ENCODE results near the gene TMEM163. TPM values are rescaled to one million over a fixed set of nuclear protein-coding genes. Genes with fewer than 3 reads are reported as not detected.

Gene TMEM163
- total RNA-seq, 6 experiments from 2014 or later: 0.06 to 0.20 (median 0.07) TPM; not detected in 3

DNA sequence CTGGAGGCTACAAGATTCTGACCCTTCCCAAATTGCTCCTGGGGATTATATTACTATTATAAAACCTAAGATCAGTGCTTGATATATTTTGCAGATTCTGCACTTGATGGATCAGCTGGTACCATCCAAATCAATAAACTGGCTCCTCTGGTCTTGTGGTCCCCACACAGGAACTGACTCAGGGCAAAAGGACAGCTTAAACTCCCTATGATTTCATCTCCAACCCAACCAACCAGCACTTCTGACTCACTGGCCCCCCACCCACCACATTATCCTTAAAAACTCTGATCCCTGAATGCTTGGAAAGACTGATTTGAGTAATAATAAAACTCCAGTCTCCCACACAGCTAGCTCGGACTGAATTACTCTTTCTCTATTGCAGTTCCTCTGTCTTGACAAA lies 82.1 kb downstream of the TMEM163 start:
- intact Hi-C loops (cut with DNase I): no loop called here
- no peaks in the 10 kb centered on the region for H3K27me3 ChIP-seq
- 63% methylated on average over 1 of the region's 1 CpG for WGBS (ENCODE audit: insufficient coverage, low coverage, low lambda C conversion rate, missing lambda C conversion rate)
- H3K9me3 ChIP-seq: no peaks in the 10 kb centered on the region
- H3K36me3 ChIP-seq: no peaks in the 10 kb centered on the region
- ATAC-seq (no peak), DNase-seq (no peak)
- TF ChIP-seq, protein P1, sequence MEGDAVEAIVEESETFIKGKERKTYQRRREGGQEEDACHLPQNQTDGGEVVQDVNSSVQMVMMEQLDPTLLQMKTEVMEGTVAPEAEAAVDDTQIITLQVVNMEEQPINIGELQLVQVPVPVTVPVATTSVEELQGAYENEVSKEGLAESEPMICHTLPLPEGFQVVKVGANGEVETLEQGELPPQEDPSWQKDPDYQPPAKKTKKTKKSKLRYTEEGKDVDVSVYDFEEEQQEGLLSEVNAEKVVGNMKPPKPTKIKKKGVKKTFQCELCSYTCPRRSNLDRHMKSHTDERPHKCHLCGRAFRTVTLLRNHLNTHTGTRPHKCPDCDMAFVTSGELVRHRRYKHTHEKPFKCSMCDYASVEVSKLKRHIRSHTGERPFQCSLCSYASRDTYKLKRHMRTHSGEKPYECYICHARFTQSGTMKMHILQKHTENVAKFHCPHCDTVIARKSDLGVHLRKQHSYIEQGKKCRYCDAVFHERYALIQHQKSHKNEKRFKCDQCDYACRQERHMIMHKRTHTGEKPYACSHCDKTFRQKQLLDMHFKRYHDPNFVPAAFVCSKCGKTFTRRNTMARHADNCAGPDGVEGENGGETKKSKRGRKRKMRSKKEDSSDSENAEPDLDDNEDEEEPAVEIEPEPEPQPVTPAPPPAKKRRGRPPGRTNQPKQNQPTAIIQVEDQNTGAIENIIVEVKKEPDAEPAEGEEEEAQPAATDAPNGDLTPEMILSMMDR (IDR thresholded peaks at IDR 0.05): no peak
- no peak for TF ChIP-seq POLR2A (IDR thresholded peaks at IDR 0.05)
- H3K4me3 ChIP-seq: no peak overlapping the region
- no peaks in the 10 kb centered on the region for H3K4me1 ChIP-seq
- H3K27ac ChIP-seq: no peak overlapping the region

DNA sequence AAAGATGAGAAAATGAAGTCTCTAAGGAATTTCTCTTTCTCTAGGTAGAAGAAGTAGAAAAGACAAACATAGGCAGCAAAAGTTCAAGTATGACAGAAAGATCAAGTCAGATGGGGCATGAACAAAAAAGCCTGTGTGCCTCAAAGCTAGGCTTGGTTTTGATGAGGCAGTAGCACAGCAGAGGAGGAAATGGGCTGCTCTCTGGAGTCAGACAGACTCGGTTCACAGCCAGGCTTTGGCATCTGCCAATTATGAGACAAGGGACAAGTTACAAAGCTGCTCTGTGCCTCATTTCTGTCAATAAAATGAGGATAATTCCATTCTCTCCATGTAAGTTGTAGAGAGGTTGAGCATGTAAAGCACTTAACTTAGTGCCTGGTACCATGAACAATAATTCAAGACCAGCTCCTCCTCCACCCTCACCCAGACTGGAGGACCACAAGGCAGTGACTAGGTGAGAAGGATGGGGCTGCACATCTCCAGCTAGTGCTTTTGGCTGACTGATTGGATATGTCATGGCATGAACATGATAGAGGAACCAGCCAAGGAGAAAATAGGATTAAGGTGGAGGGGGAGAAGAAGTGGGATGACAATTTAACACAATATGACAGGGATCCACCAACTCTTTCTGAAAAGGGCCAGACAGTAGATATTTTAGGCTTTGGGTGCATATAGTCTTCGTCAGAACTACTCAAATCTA lies 84.6 kb downstream of the TMEM163 start:
- Histone ChIP-seq H3K27me3 (no peaks in the 10 kb centered on the region), H3K4me3 (no peak overlapping the region), H3K36me3 (no peaks in the 10 kb centered on the region), H3K9me3 (no peaks in the 10 kb centered on the region), H3K27ac (no peak overlapping the region), H3K4me1 (no peaks in the 10 kb centered on the region)
- no peak for TF ChIP-seq POLR2A (IDR thresholded peaks at IDR 0.05)
- TF ChIP-seq, protein P1 (IDR thresholded peaks at IDR 0.05): no peak
- ATAC-seq: no peak
- intact Hi-C loops (cut with DNase I): no loop called here
- 21% methylated on average over 2 of the region's 2 CpGs for WGBS (ENCODE audit: insufficient coverage, low coverage, low lambda C conversion rate, missing lambda C conversion rate)
- no peak for DNase-seq

DNA sequence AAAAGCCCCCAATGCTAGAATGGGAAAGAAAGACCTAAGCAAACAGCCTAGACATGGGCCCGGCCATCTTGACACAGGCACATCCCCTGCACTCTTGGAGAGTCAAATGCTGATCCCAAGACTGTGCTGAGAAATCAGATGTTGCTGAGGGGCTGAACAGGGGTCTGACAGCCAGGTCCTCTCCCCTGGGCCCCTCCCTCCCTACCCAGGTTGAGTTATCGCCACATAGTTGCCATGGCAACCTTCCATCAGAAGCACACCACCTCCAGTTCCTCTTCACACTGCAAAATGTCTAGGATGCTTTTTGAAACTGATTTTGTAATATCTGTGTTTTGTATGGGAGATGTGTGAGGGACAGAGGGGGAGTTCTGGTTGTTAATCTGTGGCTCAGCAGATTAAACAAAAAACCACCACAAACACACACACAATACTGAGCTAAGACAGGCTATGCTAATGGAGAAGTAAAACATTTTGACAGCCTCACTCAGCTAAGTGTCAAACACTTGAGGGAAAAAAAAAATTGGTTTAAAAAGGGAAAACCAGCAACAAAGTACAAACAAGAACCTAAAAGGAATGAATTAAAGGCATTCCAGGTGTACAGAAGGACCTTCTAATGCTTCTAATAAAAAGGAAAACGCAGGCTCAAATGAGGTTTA lies 88.2 kb downstream of the TMEM163 start:
- TF ChIP-seq POLR2A (IDR thresholded peaks at IDR 0.05): no peak
- TF ChIP-seq, protein P1 (IDR thresholded peaks at IDR 0.05): no peak
- H3K9me3 ChIP-seq: no peaks in the 10 kb centered on the region
- no peaks in the 10 kb centered on the region for H3K27me3 ChIP-seq
- no peak overlapping the region for H3K4me3 ChIP-seq
- intact Hi-C loops (cut with DNase I): no loop called here
- H3K27ac ChIP-seq: no peak overlapping the region
- DNase-seq: no peak
- no peaks in the 10 kb centered on the region for H3K36me3 ChIP-seq
- 81% methylated on average over 2 of the region's 3 CpGs for WGBS (ENCODE audit: insufficient coverage, low coverage, low lambda C conversion rate, missing lambda C conversion rate)
- no peak for ATAC-seq
- H3K4me1 ChIP-seq: no peaks in the 10 kb centered on the region

GRCh38 chr2:134628453-134628852 lies 90.3 kb downstream of the TMEM163 start:
- H3K27ac ChIP-seq: no peak overlapping the region
- DNase-seq (no peak), ATAC-seq (no peak)
- no peak for TF ChIP-seq POLR2A (IDR thresholded peaks at IDR 0.05)
- TF ChIP-seq, protein P1 (IDR thresholded peaks at IDR 0.05): no peak
- intact Hi-C loops (cut with DNase I): no loop called here
- WGBS (ENCODE audit: insufficient coverage, low coverage, low lambda C conversion rate, missing lambda C conversion rate): 71% methylated on average over 2 of the region's 3 CpGs
- no peak overlapping the region for H3K4me3 ChIP-seq
- no peaks in the 10 kb centered on the region for H3K27me3 ChIP-seq
- no peaks in the 10 kb centered on the region for H3K9me3 ChIP-seq
- no peaks in the 10 kb centered on the region for H3K36me3 ChIP-seq
- no peaks in the 10 kb centered on the region for H3K4me1 ChIP-seq
